SIG-M5 (cell line): ENCODE data around the gene PIK3C2G.

ENCODE experiments used
- DNase-seq: peaks from one replicate; lab custom pipeline; 2025; lab: John Stamatoyannopoulos, UW

The PIK3C2G gene

GRCh38 chr12:18416412-18416811 is 155.1 kb downstream of the PIK3C2G start:
- no peak for DNase-seq

GRCh38 chr12:18419311-18419710 is 158.0 kb downstream of the PIK3C2G start:
- no peak for DNase-seq

GRCh38 chr12:18421867-18422266 is 160.5 kb downstream of the PIK3C2G start:
- no peak for DNase-seq

- DNase-seq: no peak
Measured at GRCh38 chr12:18422871-18423270, 161.6 kb downstream of the PIK3C2G start.

- DNase-seq: no peak
Measured at GRCh38 chr12:18424857-18425256, 163.5 kb downstream of the PIK3C2G start.

GRCh38 chr12:18427520-18427919 is 166.2 kb downstream of the PIK3C2G start:
- no peak for DNase-seq

GRCh38 chr12:18428416-18428815 is 167.1 kb downstream of the PIK3C2G start:
- DNase-seq: no peak

GRCh38 chr12:18429366-18429765 is 168.0 kb downstream of the PIK3C2G start:
- DNase-seq: no peak

GRCh38 chr12:18430425-18431048 is 169.2 kb downstream of the PIK3C2G start:
- no peak for DNase-seq

- DNase-seq: no peak
Measured at GRCh38 chr12:18431771-18432170, 170.5 kb downstream of the PIK3C2G start.

- no peak for DNase-seq
Measured at GRCh38 chr12:18432206-18432605, 170.9 kb downstream of the PIK3C2G start.

GRCh38 chr12:18436170-18436569 is 174.9 kb downstream of the PIK3C2G start:
- no peak for DNase-seq

- no peak for DNase-seq
Measured at GRCh38 chr12:18439541-18439940, 178.2 kb downstream of the PIK3C2G start.

- no peak for DNase-seq
Measured at GRCh38 chr12:18443768-18444437, 182.6 kb downstream of the PIK3C2G start.

- DNase-seq: no peak
Measured at GRCh38 chr12:18446061-18446644, 184.8 kb downstream of the PIK3C2G start.

- no peak for DNase-seq
Measured at GRCh38 chr12:18454330-18454729, 193.0 kb downstream of the PIK3C2G start.

- no peak for DNase-seq
Measured at GRCh38 chr12:18456344-18456743, 195.0 kb downstream of the PIK3C2G start.

- DNase-seq: no peak
Measured at GRCh38 chr12:18457362-18457761, 196.0 kb downstream of the PIK3C2G start.

GRCh38 chr12:18461758-18462157 is 200.4 kb downstream of the PIK3C2G start:
- DNase-seq: no peak

- no peak for DNase-seq
Measured at GRCh38 chr12:18462442-18462841, 201.1 kb downstream of the PIK3C2G start.

GRCh38 chr12:18467620-18468245 is 206.4 kb downstream of the PIK3C2G start:
- no peak for DNase-seq

GRCh38 chr12:18468246-18469075 is 207.1 kb downstream of the PIK3C2G start:
- no peak for DNase-seq
